Measurements from ENCODE around the gene CHIT1. TPM values are rescaled to one million over a fixed set of nuclear protein-coding genes. Genes with fewer than 3 reads are reported as not detected.

Gene CHIT1
- total and polyA plus RNA-seq, 2 of the 13 experiments (the other 11 are each of a cell fraction or from before 2014, with no cell fraction given): not detected

DNA sequence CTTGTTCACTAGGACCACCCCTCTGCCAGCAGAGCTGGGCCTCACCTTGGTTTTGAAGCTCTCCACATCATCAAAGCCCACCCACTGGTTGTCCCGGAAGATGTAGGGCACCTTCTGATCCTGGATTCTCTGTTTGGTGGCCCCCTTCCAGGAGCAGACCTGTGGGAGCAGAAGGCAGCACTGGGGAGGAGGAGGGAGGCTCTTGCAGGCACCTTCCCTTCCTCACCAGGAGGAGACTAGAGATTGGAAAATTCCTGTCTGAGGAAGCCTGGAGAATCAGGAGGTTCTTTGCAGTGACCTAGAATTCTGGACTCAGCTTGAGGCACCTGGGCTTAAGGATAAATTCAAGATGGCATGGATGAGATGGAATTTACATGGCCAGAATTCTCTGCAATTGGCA is 10.3 kb downstream of the CHIT1 start (continued):
- TF ChIP-seq, protein P1, sequence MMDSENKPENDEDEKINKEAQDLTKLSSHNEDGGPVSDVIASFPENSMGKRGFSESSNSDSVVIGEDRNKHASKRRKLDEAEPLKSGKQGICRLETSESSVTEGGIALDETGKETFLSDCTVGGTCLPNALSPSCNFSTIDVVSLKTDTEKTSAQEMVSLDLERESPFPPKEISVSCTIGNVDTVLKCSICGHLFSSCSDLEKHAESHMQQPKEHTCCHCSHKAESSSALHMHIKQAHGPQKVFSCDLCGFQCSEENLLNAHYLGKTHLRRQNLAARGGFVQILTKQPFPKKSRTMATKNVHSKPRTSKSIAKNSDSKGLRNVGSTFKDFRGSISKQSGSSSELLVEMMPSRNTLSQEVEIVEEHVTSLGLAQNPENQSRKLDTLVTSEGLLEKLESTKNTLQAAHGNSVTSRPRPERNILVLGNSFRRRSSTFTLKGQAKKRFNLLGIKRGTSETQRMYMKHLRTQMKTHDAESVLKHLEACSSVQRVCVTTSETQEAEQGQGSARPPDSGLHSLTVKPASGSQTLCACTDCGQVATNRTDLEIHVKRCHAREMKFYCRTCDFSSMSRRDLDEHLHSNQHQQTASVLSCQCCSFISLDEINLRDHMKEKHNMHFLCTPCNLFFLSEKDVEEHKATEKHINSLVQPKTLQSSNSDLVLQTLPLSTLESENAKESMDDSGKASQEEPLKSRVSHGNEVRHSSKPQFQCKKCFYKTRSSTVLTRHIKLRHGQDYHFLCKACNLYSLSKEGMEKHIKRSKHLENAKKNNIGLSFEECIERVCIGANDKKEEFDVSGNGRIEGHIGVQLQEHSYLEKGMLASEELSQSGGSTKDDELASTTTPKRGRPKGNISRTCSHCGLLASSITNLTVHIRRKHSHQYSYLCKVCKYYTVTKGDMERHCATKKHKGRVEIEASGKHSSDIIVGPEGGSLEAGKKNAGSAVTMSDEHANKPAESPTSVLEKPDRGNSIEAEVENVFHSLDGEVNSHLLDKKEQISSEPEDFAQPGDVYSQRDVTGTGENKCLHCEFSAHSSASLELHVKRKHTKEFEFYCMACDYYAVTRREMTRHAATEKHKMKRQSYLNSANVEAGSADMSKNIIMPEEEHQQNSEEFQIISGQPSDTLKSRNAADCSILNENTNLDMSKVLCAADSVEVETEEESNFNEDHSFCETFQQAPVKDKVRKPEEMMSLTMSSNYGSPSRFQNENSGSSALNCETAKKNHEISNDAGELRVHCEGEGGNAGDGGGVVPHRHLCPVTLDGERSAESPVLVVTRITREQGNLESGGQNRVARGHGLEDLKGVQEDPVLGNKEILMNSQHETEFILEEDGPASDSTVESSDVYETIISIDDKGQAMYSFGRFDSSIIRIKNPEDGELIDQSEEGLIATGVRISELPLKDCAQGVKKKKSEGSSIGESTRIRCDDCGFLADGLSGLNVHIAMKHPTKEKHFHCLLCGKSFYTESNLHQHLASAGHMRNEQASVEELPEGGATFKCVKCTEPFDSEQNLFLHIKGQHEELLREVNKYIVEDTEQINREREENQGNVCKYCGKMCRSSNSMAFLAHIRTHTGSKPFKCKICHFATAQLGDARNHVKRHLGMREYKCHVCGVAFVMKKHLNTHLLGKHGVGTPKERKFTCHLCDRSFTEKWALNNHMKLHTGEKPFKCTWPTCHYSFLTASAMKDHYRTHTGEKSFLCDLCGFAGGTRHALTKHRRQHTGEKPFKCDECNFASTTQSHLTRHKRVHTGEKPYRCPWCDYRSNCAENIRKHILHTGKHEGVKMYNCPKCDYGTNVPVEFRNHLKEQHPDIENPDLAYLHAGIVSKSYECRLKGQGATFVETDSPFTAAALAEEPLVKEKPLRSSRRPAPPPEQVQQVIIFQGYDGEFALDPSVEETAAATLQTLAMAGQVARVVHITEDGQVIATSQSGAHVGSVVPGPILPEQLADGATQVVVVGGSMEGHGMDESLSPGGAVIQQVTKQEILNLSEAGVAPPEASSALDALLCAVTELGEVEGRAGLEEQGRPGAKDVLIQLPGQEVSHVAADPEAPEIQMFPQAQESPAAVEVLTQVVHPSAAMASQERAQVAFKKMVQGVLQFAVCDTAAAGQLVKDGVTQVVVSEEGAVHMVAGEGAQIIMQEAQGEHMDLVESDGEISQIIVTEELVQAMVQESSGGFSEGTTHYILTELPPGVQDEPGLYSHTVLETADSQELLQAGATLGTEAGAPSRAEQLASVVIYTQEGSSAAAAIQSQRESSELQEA (CRISPR knock-in tag; IDR thresholded peaks at IDR 0.05; ENCODE audit: not compliant biosample characterization): no peak

DNA sequence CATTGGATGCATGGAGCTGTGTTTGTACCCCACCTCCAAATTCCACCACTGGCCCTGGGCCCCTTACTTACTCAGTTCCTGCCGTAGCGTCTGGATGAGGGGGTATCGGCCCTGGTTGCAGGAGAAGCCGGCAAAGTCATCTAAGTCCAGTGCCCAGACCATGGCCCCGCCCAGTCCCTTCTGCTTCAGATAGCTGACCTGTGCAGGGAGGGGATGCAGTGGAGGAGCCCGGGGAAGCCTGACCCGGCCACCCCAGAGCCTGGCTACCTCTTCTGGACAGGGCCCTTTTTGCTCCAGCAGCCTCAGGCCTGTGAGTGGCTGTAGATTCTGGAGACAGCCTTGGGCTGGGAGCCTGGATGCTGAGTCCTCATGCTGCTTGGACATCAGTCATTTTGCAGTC is 11.8 kb downstream of the CHIT1 start:
- Histone ChIP-seq H3K4me1 (ENCODE audit: insufficient read depth, low read length) (no peaks in the 10 kb centered on the region), H3K9ac (ENCODE audit: insufficient read depth, low read depth, low read length) (no peak overlapping the region), H3K9me3 (ENCODE audit: low read length) (no peaks in the 10 kb centered on the region), H3K4me3 (replicated peaks in 1 of 3; ENCODE audit: insufficient read depth in 1 of 3, low read depth in 2 of 3, low read length in 3 of 3) (no peak overlapping the region), H3K79me2 (ENCODE audit: insufficient read depth, low read length) (no peaks in the 10 kb centered on the region), H2AFZ (ENCODE audit: low read length) (no peak overlapping the region), H3K27ac (ENCODE audit: extremely low read length, insufficient read depth, low read length) (no peak overlapping the region), H3K36me3 (replicated peaks in 1 of 2; ENCODE audit: control insufficient read depth in 1 of 2, insufficient read depth in 2 of 2, low read length in 2 of 2) (no peaks in the 10 kb centered on the region), H4K20me1 (ENCODE audit: insufficient read depth, low read length) (no peaks in the 10 kb centered on the region), H3K27me3 (ENCODE audit: control insufficient read depth in 1 of 2, insufficient read depth in 2 of 2, low read length in 2 of 2) (peaks cover 0 to 26% of the 10 kb centered on the region in 2 experiments; a peak in 3 of 5 replicates), H3K4me2 (ENCODE audit: low read depth, low read length) (no peak overlapping the region)
- TF ChIP-seq SALL1 (CRISPR knock-in tag; IDR thresholded peaks at IDR 0.05) (no peak), ELF1 (CRISPR knock-in tag; IDR thresholded peaks at IDR 0.05) (no peak), ZFAT (CRISPR knock-in tag; conservative IDR thresholded peaks at IDR 0.05) (no peak), TOPORS (CRISPR knock-in tag; IDR thresholded peaks at IDR 0.05) (no peak), ZNF430 (CRISPR knock-in tag; IDR thresholded peaks at IDR 0.05) (no peak), ARNTL (CRISPR knock-in tag; IDR thresholded peaks at IDR 0.05) (no peak), ZNF367 (CRISPR knock-in tag; IDR thresholded peaks at IDR 0.05; ENCODE audit: borderline replicate concordance) (no peak), U2AF1 (optimal IDR thresholded peaks at IDR 0.05; ENCODE audit: low read depth, low read length) (no peak), SP2 (CRISPR knock-in tag; IDR thresholded peaks at IDR 0.05) (no peak), RFXAP (CRISPR knock-in tag; IDR thresholded peaks at IDR 0.05; ENCODE audit: borderline replicate concordance) (no peak), RAD51 (IDR thresholded peaks at IDR 0.05; ENCODE audit: borderline replicate concordance) (no peak)
- TF ChIP-seq, protein P2, sequence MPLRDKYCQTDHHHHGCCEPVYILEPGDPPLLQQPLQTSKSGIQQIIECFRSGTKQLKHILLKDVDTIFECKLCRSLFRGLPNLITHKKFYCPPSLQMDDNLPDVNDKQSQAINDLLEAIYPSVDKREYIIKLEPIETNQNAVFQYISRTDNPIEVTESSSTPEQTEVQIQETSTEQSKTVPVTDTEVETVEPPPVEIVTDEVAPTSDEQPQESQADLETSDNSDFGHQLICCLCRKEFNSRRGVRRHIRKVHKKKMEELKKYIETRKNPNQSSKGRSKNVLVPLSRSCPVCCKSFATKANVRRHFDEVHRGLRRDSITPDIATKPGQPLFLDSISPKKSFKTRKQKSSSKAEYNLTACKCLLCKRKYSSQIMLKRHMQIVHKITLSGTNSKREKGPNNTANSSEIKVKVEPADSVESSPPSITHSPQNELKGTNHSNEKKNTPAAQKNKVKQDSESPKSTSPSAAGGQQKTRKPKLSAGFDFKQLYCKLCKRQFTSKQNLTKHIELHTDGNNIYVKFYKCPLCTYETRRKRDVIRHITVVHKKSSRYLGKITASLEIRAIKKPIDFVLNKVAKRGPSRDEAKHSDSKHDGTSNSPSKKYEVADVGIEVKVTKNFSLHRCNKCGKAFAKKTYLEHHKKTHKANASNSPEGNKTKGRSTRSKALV (CRISPR knock-in tag; IDR thresholded peaks at IDR 0.05): no peak
- no peak for ATAC-seq
- DNase-seq (ENCODE audit: low spot score): no peak
- CTCF ChIA-PET (ENCODE audit: low intra/inter-chr PET ratio, low total read pairs): no interaction called here
- no TSS peak for BruUV-seq (replicated peaks)
- intact Hi-C loops (cut with micrococcal nuclease; ENCODE audit: unreplicated experiment) (loop anchor here (5.0 kb wide), 1 partner anchor 180 kb away; no protein-coding TSS in a partner anchor), in situ Hi-C loops (cut with HindIII; ENCODE audit: extremely low pct_ligation_motif_present, low pct_unique_long_range_greater_than_20kb) (loop anchor here (5.0 kb wide), 3 partner anchors 50 to 180 kb away; no protein-coding TSS in a partner anchor)
- POLR2A ChIA-PET: no interaction called here
- no peak for FAIRE-seq
- 11% methylated on average over 3 of the region's 7 CpGs for WGBS (ENCODE audit: low lambda C conversion rate)

Measured in HepG2 (cell line).